ENCODE measurements around the gene UNK.
A peak's percentile ranks its signal among the peaks of the same experiment; 100 is the strongest.
"Not testable (repeated sequence)": the region's sequence is repeated elsewhere in the genome, so short reads cannot be mapped to it uniquely, and the experiment has no call there.

The UNK gene

GRCh38 chr17:75755205-75755901, 29.3 kb upstream of the UNK start:
- no peak for DNase-seq (ENCODE audit: low read depth)

- no peak for DNase-seq (ENCODE audit: low read depth)
Measured at GRCh38 chr17:75755990-75756389, 28.6 kb upstream of the UNK start.

- no peak for DNase-seq (ENCODE audit: low read depth)
Measured at GRCh38 chr17:75756451-75757085, 28.0 kb upstream of the UNK start.

GRCh38 chr17:75757086-75757681, 27.4 kb upstream of the UNK start:
- DNase-seq (ENCODE audit: low read depth): no peak

- DNase-seq (ENCODE audit: low read depth): no peak
Measured at GRCh38 chr17:75758131-75758905, 26.3 kb upstream of the UNK start.

DNA sequence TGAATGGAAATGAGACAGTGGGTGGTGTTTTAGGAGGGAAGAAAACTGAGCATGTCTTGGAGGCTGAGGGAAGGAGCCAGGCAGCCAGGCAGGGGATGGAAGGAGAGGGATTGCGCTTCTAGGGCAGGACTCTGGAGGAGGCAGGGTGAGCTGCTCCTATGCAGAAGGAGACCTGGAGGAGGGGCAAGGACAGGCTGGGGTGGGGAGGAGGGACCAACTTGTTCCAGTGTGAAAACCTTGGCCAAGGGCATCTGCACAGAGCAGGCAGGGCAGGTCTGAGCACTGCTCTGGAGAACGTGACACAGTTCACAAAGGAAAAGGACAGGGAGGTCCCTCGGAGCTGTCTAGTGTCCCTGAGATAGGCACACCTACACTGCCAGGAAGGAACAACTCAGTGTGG, 25.1 kb upstream of the UNK start:
- no peak for DNase-seq (ENCODE audit: low read depth)

- DNase-seq (ENCODE audit: low read depth): not testable (repeated sequence)
Measured at GRCh38 chr17:75759978-75760640, 24.5 kb upstream of the UNK start.

GRCh38 chr17:75762513-75763268, 21.9 kb upstream of the UNK start:
- DNase-seq (ENCODE audit: low read depth): no peak

- no peak for DNase-seq (ENCODE audit: low read depth)
Measured at GRCh38 chr17:75763269-75763607, 21.4 kb upstream of the UNK start.

DNA sequence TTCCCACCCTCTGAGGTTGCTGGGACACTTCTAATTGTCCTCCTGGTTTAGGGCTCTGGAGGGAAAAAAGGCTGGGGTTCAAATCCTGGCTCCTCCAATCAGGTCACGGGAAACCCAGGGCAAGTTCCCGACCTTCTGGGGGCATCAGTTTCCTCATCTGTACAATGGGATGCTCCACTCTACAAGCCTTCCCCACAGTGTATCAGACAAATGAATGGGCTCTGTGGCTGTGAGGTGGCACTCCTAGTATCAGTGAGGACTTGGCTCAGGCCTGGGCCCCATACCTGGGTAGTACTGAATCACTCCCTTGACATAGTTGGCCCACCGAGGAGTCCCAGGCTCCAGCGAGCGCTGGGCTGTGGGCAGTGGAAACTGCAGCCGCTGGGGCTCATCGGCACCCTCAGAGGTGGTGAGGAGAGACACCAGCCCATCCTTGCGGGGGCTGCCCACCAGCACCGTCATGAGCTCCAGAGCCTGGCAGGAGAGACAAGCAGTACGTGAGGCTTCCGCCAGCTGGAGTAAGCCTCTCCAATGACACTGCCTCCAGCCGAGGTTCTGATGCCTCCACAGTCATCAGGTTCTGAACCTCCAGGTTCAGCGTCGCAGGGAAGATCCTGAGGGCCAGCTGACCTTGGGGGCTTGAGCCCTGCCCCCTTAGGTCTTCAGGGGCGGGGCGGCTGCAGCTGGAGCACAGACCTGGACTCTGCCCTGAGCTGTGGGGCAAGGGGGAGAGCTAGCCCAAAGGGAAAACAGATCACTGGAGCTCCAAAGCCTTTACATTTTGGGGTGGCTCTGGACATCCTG, 20.8 kb upstream of the UNK start:
- DNase-seq (ENCODE audit: low read depth): no peak

- no peak for DNase-seq (ENCODE audit: low read depth)
Measured at GRCh38 chr17:75764417-75764710, 20.2 kb upstream of the UNK start.

- peak; percentile 52 for DNase-seq (ENCODE audit: low read depth)
Measured at GRCh38 chr17:75764711-75765421, 19.7 kb upstream of the UNK start, which contains the start of gene GALK1. Gene GALK1 (minus strand): TSS chr17:75765192. CDS start chr17:75765136, 56 bp downstream.

- no peak for DNase-seq (ENCODE audit: low read depth)
Measured at GRCh38 chr17:75765981-75766380, 18.6 kb upstream of the UNK start.

DNA sequence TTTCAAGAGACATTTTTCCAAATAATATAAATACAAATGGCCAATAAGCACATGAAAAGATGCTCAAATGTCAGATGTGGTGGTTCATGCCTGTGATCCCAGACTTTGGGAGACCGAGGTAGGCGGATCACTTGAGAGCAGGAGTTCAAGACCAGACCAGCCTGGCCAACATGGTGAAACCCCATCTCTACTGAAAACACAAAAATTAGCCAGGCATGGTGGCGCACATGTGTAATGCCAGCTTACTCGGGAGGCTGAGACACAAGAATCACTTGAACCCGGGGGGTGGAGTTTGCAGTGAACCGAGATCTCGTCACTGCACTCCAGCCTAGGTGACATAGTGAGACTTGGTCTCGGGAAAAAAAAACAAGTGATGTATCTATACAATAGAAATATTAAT, 16.7 kb upstream of the UNK start:
- DNase-seq (ENCODE audit: low read depth): no peak

DNA sequence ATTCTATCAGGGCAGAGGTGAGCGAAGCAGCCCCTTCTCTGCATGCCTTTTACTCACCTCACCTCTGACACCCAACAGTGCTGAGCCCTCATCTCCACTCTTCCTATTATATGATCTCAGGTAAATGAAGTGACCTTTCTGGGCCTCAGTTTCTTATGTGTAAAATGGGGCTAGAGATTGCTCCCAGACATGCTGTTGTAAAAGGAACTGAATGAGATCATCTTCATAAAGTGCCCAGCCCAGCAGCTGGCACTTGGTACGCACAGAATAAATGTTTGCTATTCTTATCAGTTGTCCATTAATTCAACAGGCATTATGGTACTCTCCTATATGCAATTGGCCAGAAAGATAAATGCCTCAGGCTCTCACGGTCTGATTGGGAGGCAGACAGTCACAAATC, 15.1 kb upstream of the UNK start:
- no peak for DNase-seq (ENCODE audit: low read depth)

GRCh38 chr17:75771334-75772281, 13.0 kb upstream of the UNK start:
- DNase-seq (ENCODE audit: low read depth): no peak

DNA sequence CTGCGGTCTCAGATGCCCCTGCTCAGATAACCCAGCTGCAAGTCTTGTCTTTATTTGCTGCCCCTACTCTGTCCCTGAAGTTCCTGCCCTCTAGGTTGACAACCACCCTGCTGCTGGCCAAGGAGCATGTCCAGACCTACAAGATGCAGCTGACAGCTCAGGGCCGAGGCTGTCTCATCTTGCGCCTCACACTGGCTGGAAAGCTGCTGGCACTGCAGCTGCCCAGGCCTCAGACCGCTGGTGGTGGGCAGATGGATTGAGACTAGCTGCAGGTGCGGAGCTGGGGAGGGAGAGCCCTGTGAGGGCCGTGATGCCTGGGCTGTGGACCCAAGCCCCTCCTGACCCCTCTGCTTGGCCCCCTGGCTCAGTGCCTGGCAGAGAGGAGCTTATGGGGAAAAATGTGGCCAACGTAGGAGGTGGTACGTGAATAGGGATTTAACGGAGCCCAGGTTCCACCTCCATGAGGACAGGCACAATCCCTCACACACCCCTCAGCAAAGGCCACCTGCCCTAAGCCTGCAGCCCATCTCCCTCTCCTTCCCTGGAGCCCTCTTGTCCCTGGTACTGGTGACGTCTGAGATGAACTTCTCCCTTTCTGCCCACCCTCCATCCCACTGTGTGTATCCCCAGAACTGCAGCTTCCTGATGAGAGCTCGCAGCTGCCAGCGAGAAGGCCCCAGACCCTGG, 11.3 kb upstream of the UNK start:
- no peak for DNase-seq (ENCODE audit: low read depth)

DNA sequence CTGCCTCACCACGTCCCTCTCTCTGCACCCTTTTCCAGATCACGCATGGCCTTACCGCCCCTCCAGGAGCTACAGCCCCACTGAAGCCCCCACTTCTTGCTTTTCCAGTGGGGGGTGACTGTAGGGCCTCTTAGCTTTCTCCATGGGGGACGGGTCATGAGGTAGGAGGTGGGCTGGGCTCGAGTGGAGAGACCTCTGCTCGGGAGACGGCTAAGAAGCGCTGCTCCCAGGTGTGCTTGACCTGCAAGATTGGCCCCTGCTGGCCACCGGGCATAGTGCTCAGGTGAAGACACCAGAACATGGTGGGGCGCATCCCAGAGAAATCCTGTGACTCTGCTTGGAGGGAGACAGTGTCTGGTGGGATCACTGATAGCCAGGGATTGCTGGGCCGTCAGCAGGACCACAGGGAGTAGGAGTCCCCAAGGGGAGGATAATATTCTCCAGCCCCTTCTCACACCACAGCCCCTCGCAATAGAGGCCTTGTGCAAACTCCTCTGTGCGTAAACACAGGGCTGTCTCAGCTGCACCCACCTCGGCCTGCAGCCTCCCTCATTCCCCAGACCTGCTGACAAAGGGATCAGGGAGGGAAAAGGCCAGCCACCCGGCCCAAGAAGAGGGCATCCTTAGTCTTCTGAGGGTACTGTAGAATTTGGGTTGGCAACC, 10.7 kb upstream of the UNK start:
- DNase-seq (ENCODE audit: low read depth): no peak
